Loucy (cell line): ENCODE measurements around the gene ARL5C.

Experiments used
- H2AFZ ChIP-seq: fragments of 200-600 bp; sonication (generic); 2 replicates; pipeline ENCODE4 v1.6.0; 2016; ENCODE audit warnings: antibody characterized with exemption, mild to moderate bottlenecking, low read length, moderate library complexity
- H3F3A ChIP-seq: fragments of 200-600 bp; 2 replicates; pipeline ENCODE4 v1.6.0; 2016; ENCODE audit warnings: antibody characterized with exemption, low read depth, mild to moderate bottlenecking
- H3K27me3 ChIP-seq: fragments of 200-600 bp; sonication (generic); 2 replicates; pipeline ENCODE4 v1.6.1; 2014; ENCODE audit warnings: low read length, mild to moderate bottlenecking; ENCODE audit not compliant: insufficient read depth, poor library complexity, severe bottlenecking
- H3K36me3 ChIP-seq: fragments of 200-600 bp; sonication (generic); 2 replicates; pipeline ENCODE4 v1.6.1; 2016; ENCODE audit warnings: low read length; ENCODE audit not compliant: insufficient read depth
- H3K4me1 ChIP-seq: fragments of 200-600 bp; sonication (generic); 2 replicates; pipeline ENCODE4 v1.5.1; 2014; ENCODE audit warnings: low read length, mild to moderate bottlenecking; ENCODE audit not compliant: insufficient read depth, poor library complexity, severe bottlenecking
- H3K4me2 ChIP-seq: fragments of 200-600 bp; sonication (generic); 2 replicates; pipeline ENCODE4 v1.6.0; 2014; ENCODE audit warnings: antibody characterized with exemption, low read length, low read depth, mild to moderate bottlenecking; ENCODE audit not compliant: poor library complexity, severe bottlenecking
- H3K4me3 ChIP-seq: fragments of 200-600 bp; sonication (generic); 2 replicates; pipeline ENCODE4 v1.5.1; 2014; ENCODE audit warnings: low read length, mild to moderate bottlenecking, mixed read lengths; ENCODE audit not compliant: poor library complexity, severe bottlenecking
- H3K79me2 ChIP-seq: fragments of 200-600 bp; sonication (generic); 2 replicates; pipeline ENCODE4 v1.6.1; 2014; ENCODE audit warnings: low read length; ENCODE audit not compliant: insufficient read depth
- H3K9ac ChIP-seq: fragments of 200-600 bp; sonication (generic); 2 replicates; pipeline ENCODE4 v1.6.0; 2014; ENCODE audit warnings: mild to moderate bottlenecking, low read depth, low read length, moderate library complexity; ENCODE audit not compliant: poor library complexity, severe bottlenecking
- H3K9me2 ChIP-seq: fragments of 200-600 bp; sonication (generic); replicated peaks from 2 replicates; pipeline ENCODE4 v1.6.1; 2016; ENCODE audit warnings: low read depth, low read length, mixed read lengths
- H3K9me3 ChIP-seq: fragments of 200-600 bp; sonication (generic); 2 replicates; pipeline ENCODE4 v1.6.1; 2014; ENCODE audit warnings: mild to moderate bottlenecking, antibody characterized with exemption, low read length, low read depth; ENCODE audit not compliant: insufficient read depth
- H4K20me1 ChIP-seq: fragments of 200-600 bp; sonication (generic); 2 replicates; pipeline ENCODE4 v1.6.0; 2014; ENCODE audit warnings: antibody characterized with exemption, low read length, mild to moderate bottlenecking; ENCODE audit not compliant: insufficient read depth, poor library complexity, severe bottlenecking
- EZH2phosphoT487 ChIP-seq: fragments of 200-600 bp; IDR thresholded peaks from 2 replicates; pipeline ENCODE4 v1.6.1; 2018; ENCODE audit warnings: antibody characterized with exemption, mild to moderate bottlenecking, moderate library complexity, borderline replicate concordance
- TF ChIP-seq, protein P1 (sequence below): fragments of 200-600 bp; sonication (generic); conservative IDR thresholded peaks from 2 replicates; pipeline ENCODE4 v1.5.1; 2014; ENCODE audit warnings: mild to moderate bottlenecking, antibody characterized with exemption, low read length

The ARL5C gene

DNA sequence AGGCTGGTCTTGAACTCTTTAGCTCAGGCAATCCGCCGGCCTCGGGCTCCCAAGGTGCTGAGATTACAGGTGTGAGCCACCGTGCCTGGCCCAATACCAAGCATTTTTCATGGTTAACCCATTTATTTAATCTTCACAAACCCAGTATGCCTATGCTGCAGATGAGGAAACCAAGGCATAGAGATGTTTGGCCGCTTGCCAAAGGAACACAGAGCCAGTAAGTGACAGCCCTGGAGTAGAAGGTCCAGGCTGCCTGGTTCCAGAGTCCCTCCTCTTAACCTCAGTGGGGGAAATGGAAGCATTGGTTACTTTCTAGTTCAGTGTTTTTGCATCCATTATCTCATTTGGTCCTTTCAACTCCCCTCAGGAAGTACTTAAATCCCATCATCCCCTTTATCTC is 15.3 kb upstream of the ARL5C start:
- Histone ChIP-seq H3K27me3 (no peaks in the 10 kb centered on the region), H3K4me2 (no peak overlapping the region), H3K4me1 (peaks cover 10% of the 10 kb centered on the region), H3K9me2 (no peaks in the 10 kb centered on the region), H3K9me3 (no peaks in the 10 kb centered on the region), H4K20me1 (no peaks in the 10 kb centered on the region), H3K79me2 (no peaks in the 10 kb centered on the region), H3K9ac (no peak overlapping the region), H2AFZ (no peak overlapping the region), H3F3A (no peaks in the 10 kb centered on the region), H3K36me3 (peaks cover 67% of the 10 kb centered on the region; the same call in 1 of the 2 replicates), H3K4me3 (no peak overlapping the region)
- TF ChIP-seq, protein P1, sequence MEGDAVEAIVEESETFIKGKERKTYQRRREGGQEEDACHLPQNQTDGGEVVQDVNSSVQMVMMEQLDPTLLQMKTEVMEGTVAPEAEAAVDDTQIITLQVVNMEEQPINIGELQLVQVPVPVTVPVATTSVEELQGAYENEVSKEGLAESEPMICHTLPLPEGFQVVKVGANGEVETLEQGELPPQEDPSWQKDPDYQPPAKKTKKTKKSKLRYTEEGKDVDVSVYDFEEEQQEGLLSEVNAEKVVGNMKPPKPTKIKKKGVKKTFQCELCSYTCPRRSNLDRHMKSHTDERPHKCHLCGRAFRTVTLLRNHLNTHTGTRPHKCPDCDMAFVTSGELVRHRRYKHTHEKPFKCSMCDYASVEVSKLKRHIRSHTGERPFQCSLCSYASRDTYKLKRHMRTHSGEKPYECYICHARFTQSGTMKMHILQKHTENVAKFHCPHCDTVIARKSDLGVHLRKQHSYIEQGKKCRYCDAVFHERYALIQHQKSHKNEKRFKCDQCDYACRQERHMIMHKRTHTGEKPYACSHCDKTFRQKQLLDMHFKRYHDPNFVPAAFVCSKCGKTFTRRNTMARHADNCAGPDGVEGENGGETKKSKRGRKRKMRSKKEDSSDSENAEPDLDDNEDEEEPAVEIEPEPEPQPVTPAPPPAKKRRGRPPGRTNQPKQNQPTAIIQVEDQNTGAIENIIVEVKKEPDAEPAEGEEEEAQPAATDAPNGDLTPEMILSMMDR: no peak
- no peak for TF ChIP-seq EZH2phosphoT487

DNA sequence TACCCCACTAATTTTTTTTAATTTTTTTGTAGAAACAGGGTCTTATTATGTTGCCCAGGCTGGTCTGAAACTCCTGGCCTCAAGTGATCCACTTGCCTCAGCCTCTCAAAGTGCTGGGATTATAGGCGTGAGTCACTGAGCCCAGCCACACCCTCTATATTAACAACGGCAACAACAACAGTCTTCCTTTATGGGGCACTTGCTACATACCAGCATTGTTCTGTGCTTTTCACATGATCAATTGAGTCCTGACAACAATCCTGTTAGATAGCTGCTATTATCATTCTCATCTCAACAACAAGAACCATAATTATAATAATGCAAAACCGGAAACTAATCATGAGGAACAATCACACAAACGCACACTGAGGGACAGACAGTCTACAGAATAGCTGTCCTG is 12.6 kb upstream of the ARL5C start:
- Histone ChIP-seq H3K4me2 (no peak overlapping the region), H4K20me1 (no peaks in the 10 kb centered on the region), H3K9me2 (no peaks in the 10 kb centered on the region), H3K4me3 (no peak overlapping the region), H3K27me3 (no peaks in the 10 kb centered on the region), H3K9ac (no peak overlapping the region), H3K79me2 (no peaks in the 10 kb centered on the region), H2AFZ (no peak overlapping the region), H3K9me3 (no peaks in the 10 kb centered on the region), H3F3A (no peaks in the 10 kb centered on the region), H3K36me3 (peaks cover 50% of the 10 kb centered on the region; the same call in 1 of the 2 replicates), H3K4me1 (peaks cover 36% of the 10 kb centered on the region)
- TF ChIP-seq EZH2phosphoT487: no peak
- TF ChIP-seq, protein P1: no peak

DNA sequence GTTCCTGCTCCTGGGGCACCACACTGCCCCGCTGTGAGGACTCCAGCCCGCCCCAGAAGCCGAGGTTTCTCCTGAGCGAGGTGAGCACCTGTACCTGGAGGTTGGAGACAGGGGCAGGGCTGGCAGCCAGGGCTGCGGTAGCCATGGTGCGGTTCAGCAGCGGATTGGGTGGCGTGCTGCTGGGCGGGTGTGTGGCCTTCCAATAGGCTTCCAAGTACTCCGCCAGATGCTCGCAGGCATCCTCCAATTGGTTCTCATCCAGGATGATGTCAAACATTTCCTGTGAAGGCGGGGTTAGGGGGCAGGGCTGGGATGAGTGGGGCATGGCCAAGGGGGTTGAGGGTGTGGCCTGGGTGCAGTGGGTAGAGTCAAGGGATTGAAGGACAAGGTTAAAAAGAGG is 11.3 kb upstream of the ARL5C start:
- Histone ChIP-seq H3K4me3 (no peak overlapping the region), H3K9ac (no peak overlapping the region), H3K4me2 (no peak overlapping the region), H3K4me1 (peaks cover 49% of the 10 kb centered on the region), H3K36me3 (peaks cover 40% of the 10 kb centered on the region; the same call in 1 of the 2 replicates), H3K9me3 (no peaks in the 10 kb centered on the region), H3F3A (no peaks in the 10 kb centered on the region), H3K79me2 (no peaks in the 10 kb centered on the region), H4K20me1 (no peaks in the 10 kb centered on the region), H2AFZ (no peak overlapping the region), H3K9me2 (no peaks in the 10 kb centered on the region), H3K27me3 (no peaks in the 10 kb centered on the region)
- TF ChIP-seq, protein P1: no peak
- TF ChIP-seq EZH2phosphoT487: no peak
